Large intestine (tissue), 3 donors: ENCODE measurements around the gene TAB2. TPM values are rescaled to one million over a fixed set of nuclear protein-coding genes. Genes with fewer than 3 reads are reported as not detected.

Source experiments
- DNase-seq, 2 donors: peaks; one replicate each; pipeline versions ENCODE4 v3.0.0 to v3.0.0-alpha.2; 2013
- H3K27ac ChIP-seq: one replicate; pipeline ENCODE4 v1.5.1; 2013; ENCODE audit warnings: low read length
- H3K27me3 ChIP-seq: 2 replicates; pipeline ENCODE4 v1.6.1; 2013; ENCODE audit warnings: low read length; ENCODE audit not compliant: control insufficient read depth, insufficient read depth
- H3K36me3 ChIP-seq: 2 replicates; pipeline ENCODE4 v1.6.1; 2013; ENCODE audit warnings: low read length; ENCODE audit not compliant: control insufficient read depth, insufficient read depth
- H3K4me1 ChIP-seq: one replicate; pipeline ENCODE4 v1.6.1; 2013; ENCODE audit warnings: low read length; ENCODE audit not compliant: control insufficient read depth, insufficient read depth
- H3K4me3 ChIP-seq: one replicate; pipeline ENCODE4 v1.5.1; 2013; ENCODE audit warnings: low read length
- H3K9me3 ChIP-seq: one replicate; pipeline ENCODE4 v1.6.1; 2013; ENCODE audit warnings: mild to moderate bottlenecking, low read depth, low read length, moderate library complexity; ENCODE audit not compliant: control insufficient read depth
- WGBS: methylation state at CpG from one replicate; pipeline ENCODE4 v1.1.5; 2013; ENCODE audit warnings: low lambda C conversion rate; ENCODE audit not compliant: insufficient coverage; 5-methylcytosine and 5-hydroxymethylcytosine counted together
- polyA plus RNA-seq: library from polyadenylated mRNA; unstranded; fragments of 120-200 nt; gene quantifications from one replicate; pipeline ENCODE4 v1.2.1, GENCODE V29; 2013

Gene TAB2
- polyA plus RNA-seq, 1 donor = 43.7 TPM

DNA sequence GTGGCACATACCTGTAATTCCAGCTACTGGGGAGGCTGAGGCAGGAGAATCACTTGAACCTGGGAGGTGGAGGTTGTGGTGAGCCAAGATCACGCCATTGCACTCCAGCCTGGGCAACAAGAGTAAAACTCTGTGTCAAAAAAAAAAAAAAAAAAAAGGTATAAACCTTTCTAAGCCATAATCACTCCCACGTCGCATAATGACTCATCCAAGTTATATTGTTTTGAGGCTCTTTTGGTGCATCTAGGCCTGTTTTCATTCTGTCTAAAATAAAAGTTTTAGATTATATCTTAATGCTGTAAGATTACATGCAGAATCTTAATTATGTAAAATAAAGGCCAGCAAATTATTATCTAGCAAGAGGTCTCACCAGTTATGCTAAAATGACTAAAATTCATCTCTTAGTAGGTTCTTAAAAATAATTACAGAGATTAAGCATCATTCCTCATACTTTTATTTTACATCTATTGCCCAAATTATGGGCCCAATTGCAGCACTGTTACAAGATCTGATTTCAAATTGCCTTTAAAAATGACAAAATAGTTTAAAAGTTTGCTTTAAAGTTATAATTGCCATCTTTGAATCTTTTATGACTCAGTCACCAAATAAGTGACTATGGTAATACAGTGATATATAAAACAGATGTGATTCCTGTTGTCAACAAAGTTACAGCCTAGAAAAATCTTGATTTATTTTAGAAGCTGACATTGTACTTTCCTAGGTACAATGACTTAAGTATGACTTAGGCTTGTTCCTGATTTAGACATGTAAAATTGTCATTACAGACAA is 72.2 kb downstream of the TAB2 start:
- Histone ChIP-seq H3K9me3 (peaks cover 2% of the 10 kb centered on the region), H3K4me3 (no peak overlapping the region), H3K27ac (no peak overlapping the region), H3K27me3 (no peaks in the 10 kb centered on the region), H3K36me3 (peaks cover 4% of the 10 kb centered on the region), H3K4me1 (peaks cover 3% of the 10 kb centered on the region)
- DNase-seq = no peak
- no CpG with 5 or more reads among the region's 3 CpGs for WGBS

DNA sequence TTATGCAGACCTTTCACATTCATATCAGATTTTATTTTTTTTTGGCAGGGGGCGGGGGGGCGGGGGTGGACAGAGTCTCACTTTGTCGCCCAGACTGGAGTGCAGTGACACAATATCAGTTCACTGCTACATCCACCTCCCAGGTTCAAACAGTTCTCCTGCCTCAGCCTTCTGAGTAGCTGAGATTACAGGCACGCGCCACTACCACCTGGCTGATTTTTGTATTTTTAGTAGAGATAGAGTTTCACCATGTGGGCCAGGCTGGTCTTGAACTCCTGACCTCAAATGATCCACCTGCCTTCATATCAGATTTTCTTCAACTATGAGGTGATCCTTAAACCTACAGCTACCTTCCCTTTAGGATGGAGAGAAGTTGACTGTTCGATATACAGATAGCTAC is 74.6 kb downstream of the TAB2 start:
- 100% methylated on average over 1 of the region's 6 CpGs for WGBS
- Histone ChIP-seq H3K36me3 (peaks cover 4% of the 10 kb centered on the region), H3K9me3 (peaks cover 2% of the 10 kb centered on the region), H3K27ac (no peak overlapping the region), H3K4me1 (peaks cover 3% of the 10 kb centered on the region), H3K27me3 (no peaks in the 10 kb centered on the region), H3K4me3 (no peak overlapping the region)
- no peak for DNase-seq

DNA sequence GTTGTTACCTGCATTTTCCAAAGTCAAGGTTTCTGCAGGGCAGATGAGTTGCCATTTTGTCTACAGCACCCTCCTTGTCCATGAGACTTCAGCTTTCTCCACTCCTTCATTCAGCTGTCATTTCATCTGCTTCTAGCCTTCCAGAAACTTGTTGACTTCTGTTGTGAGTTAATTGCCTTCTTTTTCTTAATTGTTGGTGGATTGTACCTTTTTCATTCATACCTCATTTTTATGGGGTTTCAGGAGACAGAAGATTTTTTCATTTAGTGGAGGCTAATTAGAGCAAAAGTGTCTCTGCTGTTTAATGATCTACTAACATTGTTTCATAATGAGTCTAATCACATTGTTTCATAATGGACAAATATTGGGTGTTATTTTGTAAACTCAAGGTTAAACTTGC is 75.0 kb downstream of the TAB2 start:
- H3K4me3 ChIP-seq = no peak overlapping the region
- H3K27me3 ChIP-seq = no peaks in the 10 kb centered on the region
- peaks cover 7% of the 10 kb centered on the region for H3K36me3 ChIP-seq
- H3K4me1 ChIP-seq = peaks cover 3% of the 10 kb centered on the region
- no peak for DNase-seq
- no peak overlapping the region for H3K27ac ChIP-seq
- H3K9me3 ChIP-seq = peaks cover 2% of the 10 kb centered on the region

DNA sequence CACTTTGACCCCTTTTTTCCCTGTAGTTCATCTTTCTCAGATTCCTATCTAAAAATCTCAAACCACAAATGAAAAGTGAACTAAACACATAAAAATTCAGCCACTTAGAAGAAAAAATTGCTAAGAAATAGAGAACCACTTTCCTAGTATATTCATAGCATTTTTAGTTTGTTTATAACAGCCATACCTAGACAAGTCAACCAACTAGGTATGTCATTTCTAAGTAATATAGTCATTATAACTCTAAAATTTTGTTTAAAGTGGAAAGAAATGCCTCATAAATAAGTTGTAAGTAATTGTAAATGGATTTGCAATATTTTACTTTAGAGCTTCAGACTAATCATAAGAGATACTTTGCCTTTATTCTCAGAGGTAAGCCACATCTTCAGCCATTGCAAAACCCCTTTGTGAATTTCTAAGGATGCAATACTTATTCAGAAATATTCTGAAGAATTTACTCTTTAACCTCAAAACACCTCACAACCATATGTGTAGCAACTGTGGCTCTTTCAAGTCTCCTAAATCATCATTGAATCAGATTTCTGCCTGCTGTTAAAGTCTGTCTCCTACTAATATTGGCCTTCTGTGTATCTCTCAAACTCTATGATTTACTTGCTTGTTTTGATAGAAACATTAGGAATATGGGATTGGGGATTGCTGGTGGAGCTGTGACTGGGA is 75.6 kb downstream of the TAB2 start:
- no peak overlapping the region for H3K4me3 ChIP-seq
- no peak overlapping the region for H3K27ac ChIP-seq
- H3K4me1 ChIP-seq = peaks cover under 1% of the 10 kb centered on the region
- no peaks in the 10 kb centered on the region for H3K27me3 ChIP-seq
- H3K36me3 ChIP-seq = peaks cover 11% of the 10 kb centered on the region
- DNase-seq = no peak
- peaks cover 2% of the 10 kb centered on the region for H3K9me3 ChIP-seq

DNA sequence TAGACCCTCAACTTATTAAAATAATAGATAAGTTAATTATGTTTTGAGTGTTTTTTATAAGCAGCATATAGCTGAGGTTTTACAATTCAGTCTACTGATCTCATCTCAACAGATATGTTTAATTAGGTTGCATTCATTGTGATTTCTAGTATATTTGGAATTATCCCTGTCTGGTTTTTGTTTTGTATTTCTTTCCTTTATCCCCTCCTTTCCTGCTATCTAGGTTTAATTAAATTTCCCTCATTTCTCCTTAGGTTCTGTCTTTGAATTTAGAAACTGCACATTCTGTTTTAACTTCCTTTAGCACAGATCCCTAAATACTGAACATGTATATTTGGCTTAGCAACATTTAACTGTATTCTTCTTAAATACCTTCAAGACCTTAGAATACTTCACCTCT is 77.7 kb downstream of the TAB2 start:
- no peaks in the 10 kb centered on the region for H3K4me1 ChIP-seq
- no peak for DNase-seq

DNA sequence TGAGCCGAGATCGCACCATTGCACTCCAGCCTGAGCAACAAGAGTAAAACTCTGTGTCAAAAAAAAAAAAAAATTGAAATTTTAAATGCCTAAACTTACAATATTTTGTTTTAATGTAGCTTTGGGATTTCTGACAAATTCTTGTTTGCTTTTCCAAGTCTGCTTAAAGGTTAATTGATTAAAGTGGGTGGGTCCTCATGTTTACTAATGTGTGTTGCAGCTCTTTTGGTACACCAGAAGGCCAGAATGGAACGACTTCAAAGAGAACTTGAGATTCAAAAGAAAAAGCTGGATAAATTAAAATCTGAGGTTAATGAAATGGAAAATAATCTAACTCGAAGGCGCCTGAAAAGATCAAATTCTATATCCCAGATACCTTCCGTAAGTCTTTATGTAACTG is 79.9 kb downstream of the TAB2 start:
- 100% methylated on average over 1 of the region's 6 CpGs for WGBS
- Histone ChIP-seq H3K27me3 (no peaks in the 10 kb centered on the region), H3K9me3 (peaks cover 2% of the 10 kb centered on the region), H3K27ac (no peak overlapping the region), H3K36me3 (peaks cover 21% of the 10 kb centered on the region), H3K4me3 (no peak overlapping the region), H3K4me1 (no peaks in the 10 kb centered on the region)
- DNase-seq = no peak

More for the DNA sequence above, 77.7 kb downstream of the TAB2 start:
- H3K27me3 ChIP-seq = no peaks in the 10 kb centered on the region
- H3K9me3 ChIP-seq = peaks cover 2% of the 10 kb centered on the region
- H3K27ac ChIP-seq = no peak overlapping the region
- H3K36me3 ChIP-seq = peaks cover 16% of the 10 kb centered on the region
- no peak overlapping the region for H3K4me3 ChIP-seq

DNA sequence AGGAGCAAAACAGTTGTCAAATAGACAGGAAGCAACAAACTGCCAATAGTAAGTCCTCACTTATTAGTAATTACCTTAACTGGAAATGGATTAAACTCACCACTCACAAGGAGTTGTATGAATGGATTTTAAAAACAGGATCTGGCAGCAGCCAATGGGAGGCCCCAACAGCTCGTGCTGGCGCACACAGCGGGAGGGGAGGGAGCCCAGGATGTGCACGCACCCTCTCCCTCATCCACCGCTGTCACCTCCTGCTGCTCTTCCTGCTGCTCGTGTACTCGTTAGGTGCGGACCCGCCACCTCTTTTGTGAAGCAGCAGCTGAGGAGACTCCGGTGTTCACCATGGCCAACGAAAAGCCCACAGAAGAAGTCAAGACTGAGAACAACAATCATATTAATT is 82.5 kb downstream of the TAB2 start, which contains the start of gene SUMO4:
Gene SUMO4 (plus strand): TSS at position 213 of the 400 bp plus-strand sequence. CDS start 130 bp downstream, at position 343.
- DNase-seq = no peak
- no CpG with 5 or more reads among the region's 11 CpGs for WGBS
- Histone ChIP-seq H3K27me3 (no peaks in the 10 kb centered on the region), H3K9me3 (no peaks in the 10 kb centered on the region), H3K4me3 (no peak within 1 kb of the TSS), H3K27ac (no peak within 1 kb of the TSS), H3K4me1 (no peaks in the 10 kb centered on the region), H3K36me3 (peaks cover 29% of the 10 kb centered on the region)

DNA sequence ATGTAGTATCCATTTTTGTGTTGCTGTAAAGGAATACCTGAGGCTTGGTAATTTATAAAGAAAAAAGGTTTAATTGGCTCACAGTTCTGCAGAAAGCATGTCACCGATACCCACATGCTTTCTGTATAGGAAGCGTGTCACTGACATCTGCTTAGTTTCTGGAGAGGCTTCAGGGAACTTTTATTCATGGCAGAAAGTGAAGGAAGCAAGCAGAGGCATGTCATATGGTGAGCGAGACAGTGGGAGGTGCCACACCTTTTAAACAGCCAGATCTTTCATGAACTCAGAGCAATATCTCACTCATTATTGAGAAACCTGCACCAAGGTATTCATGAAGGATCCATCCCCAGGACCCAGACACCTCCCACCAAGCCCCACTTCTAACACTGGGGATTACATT is 86.0 kb downstream of the TAB2 start:
- WGBS = no CpG with 5 or more reads among the region's 3 CpGs
- no peak overlapping the region for H3K27ac ChIP-seq
- no peaks in the 10 kb centered on the region for H3K4me1 ChIP-seq
- peaks cover 25% of the 10 kb centered on the region for H3K36me3 ChIP-seq
- no peak overlapping the region for H3K4me3 ChIP-seq
- no peaks in the 10 kb centered on the region for H3K27me3 ChIP-seq
- no peak for DNase-seq
- H3K9me3 ChIP-seq = no peaks in the 10 kb centered on the region

DNA sequence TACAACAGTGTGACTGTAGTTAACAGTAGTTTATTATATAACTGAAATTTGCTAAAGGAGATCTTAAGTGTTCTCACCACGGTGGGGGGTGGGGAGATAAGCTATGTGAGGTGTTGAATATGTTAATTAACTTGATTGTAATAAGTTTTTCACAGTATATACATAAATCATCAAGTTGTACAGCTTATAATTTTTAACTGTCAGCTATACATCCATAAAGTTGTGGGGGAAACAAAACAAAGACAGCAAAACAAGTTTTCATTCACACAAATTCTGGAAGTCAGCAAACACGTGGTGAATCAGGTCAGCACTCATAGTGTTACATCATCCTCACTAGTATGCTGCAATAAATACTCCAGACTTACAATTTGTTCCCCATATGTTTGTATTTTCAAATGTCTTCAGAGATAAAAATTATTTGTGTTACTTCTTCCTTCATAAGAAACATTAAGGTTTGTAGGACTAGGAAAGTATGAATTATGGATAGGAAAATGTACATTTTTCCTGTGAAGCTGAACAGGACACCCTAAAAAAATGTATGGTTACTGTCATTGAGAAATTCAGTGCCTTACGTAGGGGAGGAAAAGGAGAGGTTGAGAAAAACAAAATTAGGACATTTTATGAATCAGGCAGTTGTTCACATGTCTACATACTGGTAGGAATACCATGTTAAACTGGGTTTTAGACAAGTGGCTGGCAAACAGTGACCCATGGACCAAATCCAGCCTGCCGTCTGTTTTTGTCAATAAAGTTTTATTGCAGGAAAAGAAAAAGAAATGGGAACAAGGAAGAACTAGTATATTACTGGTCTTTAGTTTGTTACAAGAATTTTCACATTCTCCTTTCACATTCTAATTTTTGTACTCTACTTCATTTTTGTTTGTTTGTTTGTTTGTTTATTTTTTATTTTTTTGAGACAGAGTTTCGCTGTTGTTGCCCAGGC is 88.6 kb downstream of the TAB2 start:
- WGBS = 100% methylated on average over 1 of the region's 5 CpGs

DNA sequence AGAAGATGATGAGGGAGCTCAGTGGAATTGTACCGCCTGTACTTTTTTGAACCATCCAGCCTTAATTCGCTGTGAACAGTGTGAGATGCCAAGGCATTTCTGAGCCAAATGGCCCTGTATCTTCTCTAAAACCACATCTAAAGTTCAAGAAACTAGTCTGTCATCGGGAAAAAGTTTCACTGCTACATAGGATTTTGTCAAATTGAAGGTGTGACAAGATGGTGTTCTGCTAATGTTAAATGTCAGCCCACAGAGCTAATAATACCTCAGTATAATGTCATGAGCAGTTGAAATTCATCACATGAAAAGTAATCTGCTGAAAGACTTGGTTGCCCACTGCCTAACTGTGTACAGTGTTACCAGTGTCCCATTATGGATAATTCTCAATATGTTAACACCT is 92.1 kb downstream of the TAB2 start:
- Histone ChIP-seq H3K36me3 (peaks cover 24% of the 10 kb centered on the region), H3K4me1 (no peaks in the 10 kb centered on the region), H3K27me3 (no peaks in the 10 kb centered on the region), H3K4me3 (no peak overlapping the region), H3K27ac (no peak overlapping the region), H3K9me3 (no peaks in the 10 kb centered on the region)
- no CpG with 5 or more reads among the region's 3 CpGs for WGBS
- DNase-seq = no peak

More for the DNA sequence above, 88.6 kb downstream of the TAB2 start:
- Histone ChIP-seq H3K36me3 (peaks cover 33% of the 10 kb centered on the region), H3K27ac (no peak overlapping the region), H3K4me3 (no peak overlapping the region), H3K4me1 (no peaks in the 10 kb centered on the region), H3K27me3 (no peaks in the 10 kb centered on the region), H3K9me3 (no peaks in the 10 kb centered on the region)
- no peak for DNase-seq
